HG02943 (cell line): ENCODE results near the gene CRIP1.
A peak's percentile ranks its signal among the peaks of the same experiment; 100 is the strongest.

ENCODE experiments used
- ATAC-seq: cut with Tn5 transposase; IDR thresholded peaks from one replicate; pipeline ENCODE4 v1.9.1; 2021; ENCODE audit warnings: mild to moderate bottlenecking, low read depth, moderate library complexity; ENCODE audit not compliant: unreplicated experiment

Gene CRIP1

GRCh38 chr14:105480199-105480746, 6.4 kb upstream of the CRIP1 start:
- no peak for ATAC-seq

- ATAC-seq, result no peak
Measured at GRCh38 chr14:105480807-105481801, 5.6 kb upstream of the CRIP1 start.

- ATAC-seq, result no peak
Measured at GRCh38 chr14:105481886-105482457, 4.7 kb upstream of the CRIP1 start.

GRCh38 chr14:105482486-105483110, 4.1 kb upstream of the CRIP1 start:
- ATAC-seq, result no peak

GRCh38 chr14:105483300-105484068, 3.2 kb upstream of the CRIP1 start:
- no peak for ATAC-seq

GRCh38 chr14:105484069-105484996, 2.4 kb upstream of the CRIP1 start:
- no peak for ATAC-seq

- ATAC-seq, result no peak
Measured at GRCh38 chr14:105484997-105485393, 1.7 kb upstream of the CRIP1 start.

GRCh38 chr14:105485739-105486162, 935 bp upstream of the CRIP1 start:
- ATAC-seq, result no peak

GRCh38 chr14:105486974-105487448, 325 bp downstream of the CRIP1 start:
- no peak for ATAC-seq

- ATAC-seq, result no peak
Measured at GRCh38 chr14:105487449-105487985, 831 bp downstream of the CRIP1 start.

- no peak for ATAC-seq
Measured at GRCh38 chr14:105487986-105488777, 1.5 kb downstream of the CRIP1 start.

GRCh38 chr14:105488781-105489541, 2.3 kb downstream of the CRIP1 start:
- ATAC-seq, result no peak

GRCh38 chr14:105489542-105490266, 3.0 kb downstream of the CRIP1 start:
- no peak for ATAC-seq

GRCh38 chr14:105490267-105490571, 3.5 kb downstream of the CRIP1 start:
- ATAC-seq, result peak; percentile 0

- ATAC-seq, result peak; percentile 64
Measured at GRCh38 chr14:105490572-105491365, 4.1 kb downstream of the CRIP1 start, which contains the start of gene TEDC1. TSS of gene TEDC1 (plus strand) at chr14:105491246. CDS start at chr14:105491376, 130 bp downstream.
